H1 (cell line): ENCODE measurements around the gene TTLL7. TPM values are rescaled to one million over a fixed set of nuclear protein-coding genes. Genes with fewer than 3 reads are reported as not detected.

Source experiments
- CTCF ChIA-PET: fragments of 300-600 bp; sonication (Branson Sonifier 250); formaldehyde crosslinking; loops from one replicate; lab custom pipeline; 2021; ENCODE audit not compliant: partially characterized antibody; lab: Charles Lee
- POLR2A ChIA-PET: fragments of 300-600 bp; sonication (Branson Sonifier 250); formaldehyde crosslinking; loops from one replicate; lab custom pipeline; 2021; ENCODE audit warnings: inconsistent platforms; ENCODE audit not compliant: partially characterized antibody; lab: Charles Lee
- DNase-seq, 2 experiments: peaks; one replicate each; pipeline versions ENCODE4 v3.0.0 to v3.0.0-alpha.2; 2010 to 2022; ENCODE audit warnings: low spot score in 2 of 2, low read depth in 1 of 2, mixed read lengths in 1 of 2
- FAIRE-seq: peaks from 2 replicates; lab custom pipeline; 2011; peaks lifted over from hg19 to GRCh38; lab: Jason Lieb, UNC
- H2AFZ ChIP-seq: 2 replicates; pipeline ENCODE4 v1.8.1; 2012; ENCODE audit warnings: low read length, inconsistent platforms
- H2AK5ac ChIP-seq: 2 replicates; pipeline ENCODE4 v1.6.1; 2013; ENCODE audit warnings: low read depth, low read length
- H2BK120ac ChIP-seq: replicated peaks from 2 replicates; pipeline ENCODE3; 2013; ENCODE audit warnings: low read depth, low read length, inconsistent platforms
- H2BK12ac ChIP-seq: 2 replicates; pipeline ENCODE4 v1.6.1; 2013; ENCODE audit warnings: low read depth, low read length
- H2BK15ac ChIP-seq: 2 replicates; pipeline ENCODE4 v1.6.1; 2013; ENCODE audit warnings: low read length
- H2BK20ac ChIP-seq: 2 replicates; pipeline ENCODE4 v1.6.1; 2013; ENCODE audit warnings: low read length
- H2BK5ac ChIP-seq: 2 replicates; pipeline ENCODE4 v1.6.1; 2013; ENCODE audit warnings: low read depth, low read length
- H3K14ac ChIP-seq: 2 replicates; pipeline ENCODE4 v1.6.1; 2013; ENCODE audit warnings: inconsistent platforms; ENCODE audit not compliant: insufficient read length
- H3K18ac ChIP-seq: 2 replicates; pipeline ENCODE4 v1.6.1; 2013; ENCODE audit warnings: low read length; ENCODE audit errors: extremely low read depth
- H3K23ac ChIP-seq: 2 replicates; pipeline ENCODE4 v1.6.1; 2013; ENCODE audit warnings: inconsistent platforms; ENCODE audit not compliant: insufficient read length
- H3K23me2 ChIP-seq: 2 replicates; pipeline ENCODE4 v1.6.1; 2013; ENCODE audit warnings: low read depth, low read length
- H3K27ac ChIP-seq: 2 replicates; pipeline ENCODE4 v1.6.1; 2011; ENCODE audit warnings: low read depth, low read length, inconsistent platforms
- H3K27me3 ChIP-seq, 4 experiments: replicated peaks in 1 of 4; 1 replicate in 1 of 4; 2 replicates in 3 of 4; pipeline versions ENCODE4 v1.6.1 to v1.8.1; 2011 to 2013; ENCODE audit warnings: low read length in 3 of 4, mild to moderate bottlenecking in 3 of 4, inconsistent platforms in 2 of 4, mixed read lengths in 2 of 4, moderate library complexity in 1 of 4; ENCODE audit not compliant: control insufficient read depth in 3 of 4, insufficient read depth in 3 of 4; ENCODE audit errors: extremely low read depth in 1 of 4
- H3K36me3 ChIP-seq, 4 experiments: 2 replicates each; pipeline versions ENCODE4 v1.6.1 to v1.8.1; 2011 to 2013; ENCODE audit warnings: mild to moderate bottlenecking in 4 of 4, low read length in 3 of 4, moderate library complexity in 2 of 4, control low read depth in 1 of 4, inconsistent platforms in 1 of 4; ENCODE audit not compliant: insufficient read depth in 4 of 4, control insufficient read depth in 2 of 4
- H3K4ac ChIP-seq: replicated peaks from 2 replicates; pipeline ENCODE3; 2013; ENCODE audit warnings: low read length, low read depth, mixed read lengths, inconsistent platforms; ENCODE audit not compliant: insufficient read length
- H3K4me1 ChIP-seq, 4 experiments: replicated peaks in 1 of 4; 1 replicate in 1 of 4; 2 replicates in 3 of 4; pipeline versions ENCODE4 v1.6.1 to v1.8.1; 2011 to 2013; ENCODE audit warnings: low read length in 3 of 4, inconsistent platforms in 2 of 4, mixed read lengths in 1 of 4; ENCODE audit not compliant: insufficient read depth in 4 of 4, control insufficient read depth in 3 of 4
- H3K4me2 ChIP-seq, 2 experiments: 2 replicates each; pipeline versions ENCODE4 v1.6.1 to v1.8.1; 2011 to 2013; ENCODE audit warnings: low read depth in 2 of 2, low read length in 2 of 2, control low read depth in 1 of 2, inconsistent platforms in 1 of 2, mild to moderate bottlenecking in 1 of 2; ENCODE audit not compliant: insufficient read depth in 1 of 2
- H3K4me3 ChIP-seq, 4 experiments: fragments of 200-600, 300-600 bp in 1 of 4; sonication (generic), shearing (Covaris generic), sonication (Bioruptor Twin) in 1 of 4; 2 replicates each; pipeline versions ENCODE4 v1.5.1 to v1.8.1; 2011 to 2016; ENCODE audit warnings: low read length in 4 of 4, low read depth in 3 of 4, control low read depth in 2 of 4, inconsistent platforms in 2 of 4, mild to moderate bottlenecking in 2 of 4, mixed read lengths in 1 of 4, moderate library complexity in 1 of 4; ENCODE audit not compliant: insufficient read depth in 2 of 4; ENCODE audit errors: extremely low read depth in 1 of 4
- H3K56ac ChIP-seq: replicated peaks from 2 replicates; pipeline ENCODE3; 2013; ENCODE audit warnings: low read depth, mild to moderate bottlenecking, mixed read lengths, low read length, inconsistent platforms; ENCODE audit not compliant: insufficient read length
- H3K79me1 ChIP-seq: 2 replicates; pipeline ENCODE4 v1.6.1; 2013; ENCODE audit warnings: low read depth, low read length, control low read depth
- H3K79me2 ChIP-seq, 2 experiments: 2 replicates each; pipeline versions ENCODE4 v1.6.1 to v1.8.1; 2012 to 2013; ENCODE audit warnings: low read length in 2 of 2, mild to moderate bottlenecking in 2 of 2, inconsistent platforms in 1 of 2; ENCODE audit not compliant: insufficient read depth in 2 of 2, control insufficient read depth in 1 of 2
- H3K9ac ChIP-seq, 4 experiments: replicated peaks in 1 of 4; 1 replicate in 1 of 4; 2 replicates in 3 of 4; pipeline versions ENCODE4 v1.6.1 to v1.8.1; 2011 to 2013; ENCODE audit warnings: low read depth in 3 of 4, low read length in 3 of 4, control low read depth in 2 of 4, mild to moderate bottlenecking in 2 of 4, moderate library complexity in 2 of 4, inconsistent platforms in 1 of 4; ENCODE audit errors: extremely low read depth in 1 of 4
- H3K9me3 ChIP-seq, 2 experiments: 2 replicates each; pipeline versions ENCODE4 v1.6.1 to v1.8.1; 2012 to 2013; ENCODE audit warnings: mild to moderate bottlenecking in 2 of 2, moderate library complexity in 2 of 2, control low read depth in 1 of 2, inconsistent platforms in 1 of 2, low read depth in 1 of 2, low read length in 1 of 2, mixed read lengths in 1 of 2; ENCODE audit not compliant: insufficient read depth in 2 of 2
- H4K20me1 ChIP-seq, 2 experiments: replicated peaks in 1 of 2; 2 replicates each; pipeline versions ENCODE3 to v1.8.1; 2011 to 2013; ENCODE audit warnings: inconsistent platforms in 2 of 2, low read length in 2 of 2, mild to moderate bottlenecking in 1 of 2; ENCODE audit not compliant: insufficient read depth in 2 of 2, control insufficient read depth in 1 of 2
- H4K5ac ChIP-seq: 2 replicates; pipeline ENCODE4 v1.6.1; 2013; ENCODE audit warnings: low read length, low read depth, mixed read lengths, inconsistent platforms; ENCODE audit not compliant: insufficient read length
- H4K8ac ChIP-seq: 2 replicates; pipeline ENCODE4 v1.8.0; 2013; ENCODE audit warnings: mild to moderate bottlenecking, moderate library complexity, low read length, inconsistent platforms; ENCODE audit not compliant: insufficient read depth; ENCODE audit errors: extremely low read depth
- H4K91ac ChIP-seq: replicated peaks from 2 replicates; pipeline ENCODE3; 2013; ENCODE audit warnings: low read length, mixed read lengths, inconsistent platforms; ENCODE audit not compliant: insufficient read length
- ASH2L ChIP-seq: fragments of 200-600, 300-600 bp; sonication (generic); IDR thresholded peaks from one replicate; pipeline ENCODE4 v1.7.1; 2017; ENCODE audit warnings: low read length
- GABPA ChIP-seq: IDR thresholded peaks from 2 replicates; pipeline ENCODE4 v1.6.1; 2011; ENCODE audit warnings: mild to moderate bottlenecking, low read length, moderate library complexity, borderline replicate concordance; ENCODE audit not compliant: insufficient read depth
- POU5F1 ChIP-seq: IDR thresholded peaks from 2 replicates; pipeline ENCODE4 v1.6.1; 2011; ENCODE audit warnings: low read depth, mild to moderate bottlenecking, low read length, moderate library complexity
- RAD21 ChIP-seq, 2 experiments: IDR thresholded peaks in 1 of 2; conservative IDR thresholded peaks in 1 of 2; 2 replicates each; pipeline ENCODE4 v1.6.1; 2011; ENCODE audit warnings: low read depth in 2 of 2, low read length in 2 of 2, improper control_type of control experiment in 1 of 2, inconsistent platforms in 1 of 2, mild to moderate bottlenecking in 1 of 2, moderate library complexity in 1 of 2
- WGBS, 2 experiments: shearing (Covaris generic) in 1 of 2; methylation state at CpG; one replicate each; pipeline versions ENCODE4 v1.1.6 to v1.1.7; 2013 to 2015; ENCODE audit warnings: low lambda C conversion rate in 2 of 2, mixed read lengths in 2 of 2, inconsistent platforms in 1 of 2, low coverage in 1 of 2, missing lambda C conversion rate in 1 of 2; ENCODE audit not compliant: insufficient replicate concordance in 2 of 2, insufficient coverage in 1 of 2, insufficient read length in 1 of 2; ENCODE audit errors: extremely low coverage in 1 of 2, missing lambda C conversion rate in 1 of 2; 5-methylcytosine and 5-hydroxymethylcytosine counted together
- polyA plus RNA-seq, 7 experiments: library from polyadenylated mRNA; depleted of rRNA in 3 of 7; stranded (reverse) in 5 of 7; unstranded in 2 of 7; fragments of >200 nt in 5 of 7; fragments of 200-250 nt in 2 of 7; gene quantifications; 1 replicate in 5 of 7; 2 replicates in 1 of 7; 4 replicates in 1 of 7; pipeline versions ENCODE4 v1.2.1 to v1.2.3, GENCODE V29; 2011 to 2013; ENCODE audit warnings: missing spikeins in 2 of 7, mixed read lengths in 2 of 7
- total RNA-seq: library from RNA; stranded (reverse); fragmentation: NEBNext Ultra II Directional; extraction: Animal tissue kit (Norgen Biotek cat#: 25700); gene quantifications from 2 replicates; pipeline ENCODE4 v1.2.1, GENCODE V29; 2021
- TF ChIP-seq, protein P1 (sequence below), 3 experiments: IDR thresholded peaks; 1 replicate in 2 of 3; 2 replicates in 1 of 3; pipeline versions ENCODE4 v1.5.1 to v1.6.1; 2011; ENCODE audit warnings: low read length in 3 of 3, mild to moderate bottlenecking in 3 of 3, inconsistent platforms in 2 of 3, low read depth in 1 of 3, moderate library complexity in 1 of 3; ENCODE audit not compliant: insufficient read depth in 1 of 3; ENCODE audit errors: control extremely low read depth in 1 of 3
- TF ChIP-seq, protein P2 (sequence below): IDR thresholded peaks from 2 replicates; pipeline ENCODE4 v1.6.1; 2011; ENCODE audit warnings: low read depth, mild to moderate bottlenecking, low read length; ENCODE audit not compliant: insufficient read depth
- TF ChIP-seq, protein P3 (sequence below): IDR thresholded peaks from 2 replicates; pipeline ENCODE4 v1.6.1; 2011; ENCODE audit warnings: low read length, improper control_type of control experiment

Gene TTLL7
- total and polyA plus RNA-seq, 2 of the 8 experiments (the other 6 are each of a cell fraction or from before 2014, with no cell fraction given), result 1.9 to 7.9 TPM

DNA sequence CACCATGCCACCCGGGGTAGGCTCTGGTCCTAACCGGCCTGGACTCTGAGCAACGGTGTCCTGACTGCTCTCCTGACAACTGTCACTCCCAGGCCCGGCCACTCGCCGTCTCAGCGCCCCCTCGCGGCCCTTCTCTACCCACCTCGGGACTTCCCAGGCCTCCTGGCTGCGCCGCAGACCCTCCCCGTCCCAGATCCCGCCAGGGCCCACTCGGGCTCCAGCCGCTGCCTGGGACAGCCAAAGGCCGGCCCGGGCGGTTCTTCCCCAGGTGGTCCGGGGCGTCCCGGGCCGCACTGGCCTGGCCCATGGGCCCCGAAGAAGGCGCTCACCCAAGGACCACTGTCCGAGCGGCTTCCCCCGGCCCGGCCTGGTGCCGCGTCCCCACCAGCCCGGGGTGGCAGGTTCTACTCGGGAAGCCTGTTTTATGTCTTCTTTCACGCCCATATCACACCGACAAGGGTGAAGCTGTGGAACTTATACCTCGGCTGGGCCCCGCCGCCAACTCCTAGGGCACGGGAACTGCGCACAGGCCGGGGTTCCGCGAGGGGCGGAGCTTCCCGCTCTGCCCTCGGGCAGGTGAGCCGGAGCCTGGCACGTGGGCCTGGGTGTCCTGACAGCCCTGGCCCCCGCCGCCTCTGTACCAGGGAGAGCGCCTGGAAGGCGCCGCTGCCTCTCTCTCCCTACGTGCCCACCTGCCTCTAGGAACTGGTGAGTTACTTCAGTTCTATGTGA is 138.3 kb downstream of the TTLL7 start:
- H4K20me1 ChIP-seq, result no peaks in the 10 kb centered on the region
- DNase-seq, result peak; percentile 34 to 94
- no peak overlapping the region for H2AK5ac ChIP-seq
- no peak overlapping the region for H2BK12ac ChIP-seq
- no peak for FAIRE-seq
- H3K27ac ChIP-seq, result no peak overlapping the region
- H3K56ac ChIP-seq, result no peak overlapping the region
- H3K23me2 ChIP-seq, result no peaks in the 10 kb centered on the region
- H3K23ac ChIP-seq, result no peak overlapping the region
- no peak overlapping the region for H2BK5ac ChIP-seq
- no peaks in the 10 kb centered on the region for H3K36me3 ChIP-seq
- peaks cover 0 to 8% (median 5%) of the 10 kb centered on the region in 4 experiments; a peak in 6 of 7 replicates for H3K27me3 ChIP-seq
- H3K79me1 ChIP-seq, result no peaks in the 10 kb centered on the region
- ChIA-PET CTCF (interaction anchor here (0.6 to 3.5 kb wide), 16 partner anchors 9 to 1820 kb away, joined by 3 to 21 read pairs (median 3); no protein-coding TSS in a partner anchor), POLR2A (no interaction called here)
- no peak overlapping the region for H4K5ac ChIP-seq
- peak overlapping the region; percentile 19 to 59 (median 38) for H3K4me3 ChIP-seq
- no peak overlapping the region for H3K14ac ChIP-seq
- peak overlapping the region; percentile 53 to 56; a peak in 3 of 4 replicates for H3K4me2 ChIP-seq
- WGBS, 2 experiments, result 16% methylated on average over 46 of the region's 54 CpGs; no CpG with 5 or more reads in 1 of the 2 experiments
- H2BK120ac ChIP-seq, result no peak overlapping the region
- no peak overlapping the region for H2BK20ac ChIP-seq
- no peak overlapping the region for H3K9ac ChIP-seq
- H3K79me2 ChIP-seq, result no peaks in the 10 kb centered on the region
- H3K4me1 ChIP-seq, result no peaks in the 10 kb centered on the region
- H3K9me3 ChIP-seq, result no peaks in the 10 kb centered on the region
- H4K8ac ChIP-seq, result no peak overlapping the region
- H3K4ac ChIP-seq, result no peak overlapping the region
- H2AFZ ChIP-seq, result no peak overlapping the region
- H2BK15ac ChIP-seq, result no peak overlapping the region
- H3K18ac ChIP-seq, result no peak overlapping the region; the same call in 1 of the 2 replicates
- no peak overlapping the region for H4K91ac ChIP-seq
- TF ChIP-seq ASH2L (peak; percentile 72), POU5F1 (no peak), RAD21 (IDR thresholded peaks at IDR 0.05 in 1 of 2, conservative IDR thresholded peaks at IDR 0.05 in 1 of 2; ENCODE audit: low read depth in 2 of 2, low read length in 2 of 2) (peak; percentile 77 to 80), GABPA (peak; percentile 28; the same call in 1 of the 2 replicates)
- TF ChIP-seq, protein P1, sequence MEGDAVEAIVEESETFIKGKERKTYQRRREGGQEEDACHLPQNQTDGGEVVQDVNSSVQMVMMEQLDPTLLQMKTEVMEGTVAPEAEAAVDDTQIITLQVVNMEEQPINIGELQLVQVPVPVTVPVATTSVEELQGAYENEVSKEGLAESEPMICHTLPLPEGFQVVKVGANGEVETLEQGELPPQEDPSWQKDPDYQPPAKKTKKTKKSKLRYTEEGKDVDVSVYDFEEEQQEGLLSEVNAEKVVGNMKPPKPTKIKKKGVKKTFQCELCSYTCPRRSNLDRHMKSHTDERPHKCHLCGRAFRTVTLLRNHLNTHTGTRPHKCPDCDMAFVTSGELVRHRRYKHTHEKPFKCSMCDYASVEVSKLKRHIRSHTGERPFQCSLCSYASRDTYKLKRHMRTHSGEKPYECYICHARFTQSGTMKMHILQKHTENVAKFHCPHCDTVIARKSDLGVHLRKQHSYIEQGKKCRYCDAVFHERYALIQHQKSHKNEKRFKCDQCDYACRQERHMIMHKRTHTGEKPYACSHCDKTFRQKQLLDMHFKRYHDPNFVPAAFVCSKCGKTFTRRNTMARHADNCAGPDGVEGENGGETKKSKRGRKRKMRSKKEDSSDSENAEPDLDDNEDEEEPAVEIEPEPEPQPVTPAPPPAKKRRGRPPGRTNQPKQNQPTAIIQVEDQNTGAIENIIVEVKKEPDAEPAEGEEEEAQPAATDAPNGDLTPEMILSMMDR (IDR thresholded peaks at IDR 0.05; ENCODE audit: control extremely low read depth in 1 of 3, insufficient read depth in 1 of 3, low read depth in 1 of 3, low read length in 3 of 3), result peak; percentile 81 to 88 (median 82)
- TF ChIP-seq, protein P2, sequence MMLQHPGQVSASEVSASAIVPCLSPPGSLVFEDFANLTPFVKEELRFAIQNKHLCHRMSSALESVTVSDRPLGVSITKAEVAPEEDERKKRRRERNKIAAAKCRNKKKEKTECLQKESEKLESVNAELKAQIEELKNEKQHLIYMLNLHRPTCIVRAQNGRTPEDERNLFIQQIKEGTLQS, result no peak
- TF ChIP-seq, protein P3, sequence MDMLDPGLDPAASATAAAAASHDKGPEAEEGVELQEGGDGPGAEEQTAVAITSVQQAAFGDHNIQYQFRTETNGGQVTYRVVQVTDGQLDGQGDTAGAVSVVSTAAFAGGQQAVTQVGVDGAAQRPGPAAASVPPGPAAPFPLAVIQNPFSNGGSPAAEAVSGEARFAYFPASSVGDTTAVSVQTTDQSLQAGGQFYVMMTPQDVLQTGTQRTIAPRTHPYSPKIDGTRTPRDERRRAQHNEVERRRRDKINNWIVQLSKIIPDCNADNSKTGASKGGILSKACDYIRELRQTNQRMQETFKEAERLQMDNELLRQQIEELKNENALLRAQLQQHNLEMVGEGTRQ, result peak; percentile 26; the same call in 1 of the 2 replicates
